Tibial nerve (tissue), 4 donors: ENCODE data around the gene ZNF217.

Experiments used
- CTCF ChIP-seq, 5 experiments: fragments of 200-600 bp in 3 of 5; fragments of 450-650 bp in 2 of 5; sonication (generic) in 3 of 5; IDR thresholded peaks; one replicate each; pipeline ENCODE4 v1.5.1; 2016 to 2019; ENCODE audit warnings: antibody characterized with exemption in 5 of 5, mild to moderate bottlenecking in 3 of 5, moderate library complexity in 2 of 5
- EP300 ChIP-seq, 2 donors: sonication (generic); formaldehyde crosslinking; IDR thresholded peaks; one replicate each; pipeline ENCODE4 v1.6.1; 2017; ENCODE audit warnings: antibody characterized with exemption in 2 of 2, mild to moderate bottlenecking in 1 of 2
- POLR2A ChIP-seq, 2 donors: fragments of 450-650 bp; IDR thresholded peaks; one replicate each; pipeline ENCODE4 v1.6.1; 2017; ENCODE audit warnings: antibody characterized with exemption in 2 of 2, mild to moderate bottlenecking in 2 of 2, moderate library complexity in 2 of 2

GRCh38 chr20:53631909-53632662 is 38.4 kb upstream of the ZNF217 start:
- no peak for TF ChIP-seq CTCF (IDR thresholded peaks at IDR 0.05)
- no peak for TF ChIP-seq POLR2A (IDR thresholded peaks at IDR 0.05)
- TF ChIP-seq EP300 (IDR thresholded peaks at IDR 0.05), result no peak
